ENCODE measurements around the gene MAN1C1. TPM values are rescaled to one million over a fixed set of nuclear protein-coding genes. Genes with fewer than 3 reads are reported as not detected.

The MAN1C1 gene
- total RNA-seq, 1 donor from 2014 or later, result 0.63 TPM

GRCh38 chr1:25820247-25821111 is 203.9 kb downstream of the MAN1C1 start:
- TF ChIP-seq CTCF (conservative IDR thresholded peaks at IDR 0.05; ENCODE audit: low read depth, low read length), result no peak
- DNase-seq (ENCODE audit: low read depth), result no peak
- peak overlapping the region; percentile 94 for H3K4me3 ChIP-seq (ENCODE audit: low read depth, low read length)

DNA sequence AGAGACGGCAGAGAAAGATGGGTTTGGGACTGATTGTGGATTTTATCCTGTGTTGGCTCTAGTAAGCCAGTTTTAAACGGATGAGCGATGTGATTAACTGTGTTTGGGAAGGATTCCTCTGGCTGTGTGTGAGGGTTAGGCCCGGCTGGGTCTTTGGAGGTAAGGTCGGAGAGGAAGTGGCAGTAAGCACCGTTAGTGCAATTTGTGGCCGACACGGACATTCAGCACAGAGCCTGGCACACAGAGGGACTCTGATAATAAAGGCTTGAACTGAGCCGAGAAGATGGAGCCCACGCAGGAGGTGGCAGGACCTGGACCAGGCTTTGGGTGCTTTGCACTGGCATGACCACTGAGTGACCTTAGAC is 204.5 kb downstream of the MAN1C1 start:
- TF ChIP-seq CTCF (conservative IDR thresholded peaks at IDR 0.05; ENCODE audit: low read depth, low read length), result no peak
- H3K4me3 ChIP-seq (ENCODE audit: low read depth, low read length), result peak overlapping the region; percentile 94
- DNase-seq (ENCODE audit: low read depth), result no peak

- peak overlapping the region; percentile 94 for H3K4me3 ChIP-seq (ENCODE audit: low read depth, low read length)
- TF ChIP-seq CTCF (conservative IDR thresholded peaks at IDR 0.05; ENCODE audit: low read depth, low read length), result no peak
- DNase-seq (ENCODE audit: low read depth), result no peak
These were observed 205.1 kb downstream of the MAN1C1 start for GRCh38 chr1:25821630-25822091.

- no peak for DNase-seq (ENCODE audit: low read depth)
- no peak for TF ChIP-seq CTCF (conservative IDR thresholded peaks at IDR 0.05; ENCODE audit: low read depth, low read length)
These were observed 209.0 kb downstream of the MAN1C1 start for GRCh38 chr1:25825605-25826004.

DNA sequence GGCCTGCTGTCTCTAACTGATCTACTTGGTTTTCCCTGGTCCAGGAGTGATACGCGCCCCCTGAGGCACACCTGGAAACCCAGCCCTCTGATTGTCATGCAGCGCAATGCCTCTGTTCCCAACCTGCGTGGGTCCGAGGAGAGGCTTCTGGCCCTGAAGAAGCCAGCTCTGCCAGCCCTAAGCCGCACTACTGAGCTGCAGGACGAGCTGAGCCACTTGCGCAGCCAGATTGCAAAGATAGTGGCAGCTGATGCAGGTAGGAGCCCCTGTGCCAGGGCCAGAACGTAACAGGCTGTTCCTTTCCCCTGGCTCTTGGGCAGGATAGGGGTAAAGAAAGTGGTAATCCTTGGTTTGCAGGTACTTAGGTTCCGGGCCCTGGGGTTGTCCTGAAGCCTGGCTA is 210.0 kb downstream of the MAN1C1 start:
- DNase-seq (ENCODE audit: low read depth), result no peak
- TF ChIP-seq CTCF (conservative IDR thresholded peaks at IDR 0.05; ENCODE audit: low read depth, low read length), result no peak
- H3K4me3 ChIP-seq (ENCODE audit: low read depth, low read length), result no peak overlapping the region

More at GRCh38 chr1:25825605-25826004, 209.0 kb downstream of the MAN1C1 start:
- no peak overlapping the region for H3K4me3 ChIP-seq (ENCODE audit: low read depth, low read length)

GRCh38 chr1:25828491-25828890 is 211.9 kb downstream of the MAN1C1 start:
- TF ChIP-seq CTCF (conservative IDR thresholded peaks at IDR 0.05; ENCODE audit: low read depth, low read length), result no peak
- DNase-seq (ENCODE audit: low read depth), result no peak

DNA sequence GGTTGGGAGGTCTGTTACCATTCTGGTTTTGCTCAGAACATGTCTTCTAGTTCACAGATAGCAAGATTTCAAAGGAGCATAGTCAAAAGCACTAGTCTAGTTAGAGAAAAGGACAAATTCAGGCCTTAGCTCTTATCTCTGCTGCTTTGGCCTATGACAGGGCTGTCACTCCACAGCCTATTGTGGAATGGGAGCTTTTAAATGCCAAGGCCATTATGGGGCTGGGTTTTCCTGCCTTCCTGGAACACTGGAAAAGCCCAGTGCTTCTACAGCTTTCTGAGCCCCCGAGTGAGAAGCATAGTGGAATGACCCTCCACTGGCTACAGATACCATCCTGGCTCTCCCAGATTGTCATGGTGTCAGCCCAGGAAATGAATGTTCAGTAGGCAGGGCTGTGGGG is 212.5 kb downstream of the MAN1C1 start:
- no peak for DNase-seq (ENCODE audit: low read depth)
- no peak overlapping the region for H3K4me3 ChIP-seq (ENCODE audit: low read depth, low read length)
- TF ChIP-seq CTCF (conservative IDR thresholded peaks at IDR 0.05; ENCODE audit: low read depth, low read length), result no peak

More at GRCh38 chr1:25828491-25828890, 211.9 kb downstream of the MAN1C1 start:
- no peak overlapping the region for H3K4me3 ChIP-seq (ENCODE audit: low read depth, low read length)

Measured in epithelial cell of proximal tubule (primary cell).